Heart right ventricle (tissue), 16 donors: ENCODE results near the gene ERBIN. TPM values are rescaled to one million over a fixed set of nuclear protein-coding genes. Genes with fewer than 3 reads are reported as not detected.

ENCODE experiments used
- ATAC-seq, 8 donors: fragments of 200-7000 bp; cut with Tn5 transposase; one replicate each; pipeline ENCODE4 v1.9.1; 2020; ENCODE audit warnings: mild to moderate bottlenecking in 8 of 8, moderate library complexity in 8 of 8, moderate number of reproducible peaks in 1 of 8
- DNase-seq, 2 donors: peaks; one replicate each; pipeline ENCODE4 v3.0.0-alpha.2; 2020
- H3K27ac ChIP-seq, 10 donors: fragments of 200-600 bp; sonication (generic) in 2 of 10; one replicate each; pipeline versions ENCODE4 v1.5.0 to v1.8.0; 2020 to 2022; ENCODE audit warnings: mild to moderate bottlenecking in 3 of 10
- H3K27me3 ChIP-seq, 7 donors: fragments of 200-600 bp; one replicate each; pipeline ENCODE4 v1.8.0; 2021 to 2022; ENCODE audit warnings: mild to moderate bottlenecking in 2 of 7
- H3K36me3 ChIP-seq, 9 donors: fragments of 200-600 bp; sonication (generic) in 1 of 9; one replicate each; pipeline versions ENCODE4 v1.5.0 to v1.8.0; 2020 to 2022; ENCODE audit warnings: mild to moderate bottlenecking in 2 of 9
- H3K4me1 ChIP-seq, 9 donors: fragments of 200-600 bp; sonication (generic) in 1 of 9; one replicate each; pipeline versions ENCODE4 v1.5.0 to v1.8.0; 2020 to 2022; ENCODE audit warnings: mild to moderate bottlenecking in 4 of 9
- H3K4me3 ChIP-seq, 10 donors: fragments of 200-600 bp; sonication (generic) in 2 of 10; one replicate each; pipeline versions ENCODE4 v1.5.0 to v1.8.0; 2020 to 2022; ENCODE audit warnings: mild to moderate bottlenecking in 7 of 10, moderate library complexity in 2 of 10
- H3K9me3 ChIP-seq, 11 donors: fragments of 200-600 bp in 10 of 11; sonication (generic) in 2 of 11; one replicate each; pipeline versions ENCODE4 v1.5.0 to v1.8.0; 2013 to 2022; ENCODE audit warnings: mild to moderate bottlenecking in 2 of 11, control low read depth in 1 of 11, moderate library complexity in 1 of 11
- CTCF ChIP-seq, 9 donors: fragments of 200-600 bp; sonication (generic) in 2 of 9; IDR thresholded peaks; one replicate each; pipeline versions ENCODE4 v1.5.0 to v1.8.0; 2021 to 2022; ENCODE audit warnings: antibody characterized with exemption in 9 of 9, mild to moderate bottlenecking in 5 of 9, moderate library complexity in 1 of 9
- WGBS, 2 donors: extraction: QIAGEN DNeasy Blood & Tissue Kit; methylation state at CpG; one replicate each; pipeline ENCODE4 v1.1.7; 2013; ENCODE audit warnings: inconsistent platforms in 1 of 2; 5-methylcytosine and 5-hydroxymethylcytosine counted together
- intact Hi-C, 10 donors: fragments of 100-400 bp; cut with DNase I; formaldehyde crosslinking; loops; one replicate each; pipeline versions ENCODE4 v1.11.1 to v1.14.2; 2022
- polyA plus RNA-seq, 2 donors: library from polyadenylated mRNA; stranded (reverse); fragments of 200-250 nt; gene quantifications; one replicate each; pipeline ENCODE4 v1.2.3, GENCODE V29; 2013
- total RNA-seq, 10 donors: library from RNA; stranded (reverse); fragmentation: NEBNext Ultra II Directional in 3 of 10; extraction: Animal tissue kit (Norgen Biotek cat#: 25700) in 3 of 10; gene quantifications; one replicate each; pipeline versions ENCODE4 v1.2.1 to v1.2.4, GENCODE V29; 2021 to 2023
- donor health status: Arrhythmogenic right ventricular cardiomyopathy.
- donor health status: ischemic (EF 13 %, LVEDD 7.1; RV severe dilation, severe dysfunction).
- donor health status: healthy with polysubstance abuse.
- donor health status: DM: no; HTN: yes; CAD: no.
- donor health status: DM: no; HTN: no; CAD: no.
- donor health status: ischemic (EF 25% LVEDD 6.9; RV normal size, moderate dysfunction).
- donor health status: ischemic (EF 25% LVEDD 5.7; RV mildly dilated, moderate dysfunction).
- donor health status: healthy.
- donor health status: DM: yes; HTN: yes; CAD: no.
- donor health status: Ischemic cardiomyopathy.
- donor health status: ischemic (EF 35%, LVEDD 5.7; RV mildly dilated, moderate dysfunction).
- donor health status: nonischemic (EF 11% LVEDD 7.7; RV severe dilation, severe dysfunction).
- donor health status: DM: yes; HTN: yes; CAD: no.
- donor health status: PGD.
- donor health status: ischemic (EF 29% LVEDD 5.4; RV normal size, mild dysfunction).
- donor health status: nonischemic (EF 23%, LVEDD 6.1; RV moderate dilation, normal function).

Gene ERBIN
- total and polyA plus RNA-seq, 12 donors, result 7.4 to 63.3 (median 42.5) TPM

- Histone ChIP-seq H3K27me3 (no peaks in the 10 kb centered on the region), H3K4me1 (no peaks in the 10 kb centered on the region), H3K9me3 (peaks cover 0 to 3% (median 0%) of the 10 kb centered on the region in 11 donors), H3K4me3 (no peak overlapping the region), H3K36me3 (peaks cover 0 to 66% (median 0%) of the 10 kb centered on the region in 9 donors), H3K27ac (no peak overlapping the region)
- WGBS, 2 donors, result 86 to 87% methylated on average over 2 of the region's 2 CpGs
- DNase-seq, result no peak
- TF ChIP-seq CTCF (IDR thresholded peaks at IDR 0.05), result no peak
- intact Hi-C loops, result no loop called here
- no peak for ATAC-seq
These were observed 140.5 kb downstream of the ERBIN start for GRCh38 chr5:66066826-66067225.

GRCh38 chr5:66072031-66072430 is 145.7 kb downstream of the ERBIN start:
- intact Hi-C loops, result no loop called here
- no peak for TF ChIP-seq CTCF (IDR thresholded peaks at IDR 0.05)
- no peak for DNase-seq

DNA sequence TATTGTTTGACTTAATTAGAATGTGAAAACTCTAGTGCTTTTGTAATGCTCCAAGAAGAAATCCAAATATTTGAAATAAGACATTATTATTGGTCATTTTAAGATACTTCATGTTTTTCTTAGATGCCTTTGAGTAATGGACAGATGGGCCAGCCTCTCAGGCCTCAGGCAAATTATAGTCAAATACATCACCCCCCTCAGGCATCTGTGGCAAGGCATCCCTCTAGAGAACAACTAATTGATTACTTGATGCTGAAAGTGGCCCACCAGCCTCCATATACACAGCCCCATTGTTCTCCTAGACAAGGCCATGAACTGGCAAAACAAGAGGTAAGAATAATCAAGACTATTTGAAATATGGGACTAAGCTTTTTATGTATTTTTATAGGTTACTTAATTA is 148.5 kb downstream of the ERBIN start:
- no peak overlapping the region for H3K4me3 ChIP-seq
- no peak for ATAC-seq
- peaks cover 0 to 81% (median 10%) of the 10 kb centered on the region in 9 donors for H3K36me3 ChIP-seq
- TF ChIP-seq CTCF (IDR thresholded peaks at IDR 0.05), result no peak
- H3K9me3 ChIP-seq, result no peaks in the 10 kb centered on the region
- intact Hi-C loops, result no loop called here
- H3K4me1 ChIP-seq, result no peaks in the 10 kb centered on the region
- DNase-seq, result no peak
- no peak overlapping the region for H3K27ac ChIP-seq
- no peaks in the 10 kb centered on the region for H3K27me3 ChIP-seq

More at GRCh38 chr5:66072031-66072430, 145.7 kb downstream of the ERBIN start:
- H3K27ac ChIP-seq, result no peak overlapping the region
- 92 to 98% methylated on average over 1 of the region's 1 CpG for WGBS, 2 donors
- H3K9me3 ChIP-seq, result no peaks in the 10 kb centered on the region
- no peaks in the 10 kb centered on the region for H3K27me3 ChIP-seq
- no peaks in the 10 kb centered on the region for H3K4me1 ChIP-seq
- ATAC-seq, result no peak
- no peak overlapping the region for H3K4me3 ChIP-seq
- peaks cover 0 to 80% (median 6%) of the 10 kb centered on the region in 9 donors for H3K36me3 ChIP-seq

DNA sequence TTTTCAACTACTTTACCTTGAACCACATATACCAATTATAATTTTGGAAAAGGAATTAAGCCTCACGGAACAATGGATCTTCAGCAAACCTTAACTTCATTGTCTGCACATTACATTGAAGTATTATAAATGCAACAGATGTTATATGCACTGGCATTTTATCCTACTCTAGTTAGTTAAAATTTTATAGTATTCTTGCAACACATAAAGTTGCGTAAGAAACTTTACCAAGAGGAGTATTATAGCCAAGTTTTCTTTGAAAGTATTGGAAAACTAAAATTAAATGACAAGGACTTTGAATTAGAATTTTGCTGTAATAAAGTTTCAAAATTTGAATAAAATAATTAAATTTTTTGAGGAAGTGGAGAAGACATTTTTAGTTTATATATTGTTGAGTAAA is 154.3 kb downstream of the ERBIN start:
- no peak overlapping the region for H3K4me3 ChIP-seq
- no peaks in the 10 kb centered on the region for H3K9me3 ChIP-seq
- no peak for ATAC-seq
- no peaks in the 10 kb centered on the region for H3K27me3 ChIP-seq
- DNase-seq, result no peak
- intact Hi-C loops, result no loop called here
- 96 to 97% methylated on average over 2 of the region's 2 CpGs for WGBS, 2 donors
- H3K4me1 ChIP-seq, result no peaks in the 10 kb centered on the region
- TF ChIP-seq CTCF (IDR thresholded peaks at IDR 0.05), result no peak
- H3K36me3 ChIP-seq, result peaks cover 0 to 69% (median 10%) of the 10 kb centered on the region in 9 donors
- no peak overlapping the region for H3K27ac ChIP-seq
